Measurements from ENCODE around the gene AHCYL2.
"Not testable (repeated sequence)": the region's sequence is repeated elsewhere in the genome, so short reads cannot be mapped to it uniquely, and the experiment has no call there.

AHCYL2 gene

DNA sequence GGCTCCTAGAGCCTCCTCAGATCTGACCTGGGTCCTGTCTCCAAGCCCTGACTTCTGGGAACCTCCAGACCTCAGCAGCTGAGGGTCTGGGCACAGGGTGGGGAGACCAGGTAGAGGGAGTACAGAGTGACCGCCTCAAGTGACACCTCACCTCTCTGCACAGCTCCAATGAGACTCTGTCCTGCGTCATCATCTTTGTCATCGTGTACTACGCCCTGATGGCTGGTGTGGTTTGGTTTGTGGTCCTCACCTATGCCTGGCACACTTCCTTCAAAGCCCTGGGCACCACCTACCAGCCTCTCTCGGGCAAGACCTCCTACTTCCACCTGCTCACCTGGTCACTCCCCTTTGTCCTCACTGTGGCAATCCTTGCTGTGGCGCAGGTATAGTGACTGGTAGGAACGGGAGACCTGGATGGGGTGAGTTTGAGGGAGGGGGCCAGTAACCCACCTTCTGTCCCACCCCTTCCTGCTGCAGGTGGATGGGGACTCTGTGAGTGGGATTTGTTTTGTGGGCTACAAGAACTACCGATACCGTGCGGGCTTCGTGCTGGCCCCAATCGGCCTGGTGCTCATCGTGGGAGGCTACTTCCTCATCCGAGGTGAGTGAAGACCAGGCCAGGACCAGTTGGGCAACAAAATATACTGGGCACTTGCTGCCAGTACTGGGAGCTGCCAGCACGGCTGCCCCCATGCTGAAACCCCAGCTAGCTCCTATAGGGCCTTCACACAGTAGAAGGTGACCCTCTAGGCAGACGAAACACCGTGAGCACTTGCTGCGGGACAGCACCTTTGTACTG lies 18.6 kb upstream of the AHCYL2 start:
- Histone ChIP-seq H3K27ac (no peak overlapping the region), H3K4me3 (no peak overlapping the region)

DNA sequence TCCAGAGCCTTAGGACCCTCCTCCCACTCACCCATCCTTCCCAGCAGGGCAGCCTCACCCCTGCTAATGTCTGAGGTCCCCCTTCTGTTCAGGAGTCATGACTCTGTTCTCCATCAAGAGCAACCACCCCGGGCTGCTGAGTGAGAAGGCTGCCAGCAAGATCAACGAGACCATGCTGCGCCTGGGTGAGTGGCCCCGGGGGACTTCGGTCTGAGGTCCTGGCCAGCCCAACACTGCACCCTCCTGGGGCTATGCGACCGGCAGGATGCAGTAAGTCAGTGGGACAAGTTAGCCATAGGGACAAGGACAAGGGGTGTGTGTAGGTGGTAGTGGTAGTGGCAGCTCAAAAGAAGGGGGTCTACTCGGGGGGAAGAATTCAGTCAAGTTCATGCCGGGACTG lies 16.2 kb upstream of the AHCYL2 start:
- Histone ChIP-seq H3K27ac (no peak overlapping the region), H3K4me3 (no peak overlapping the region)

DNA sequence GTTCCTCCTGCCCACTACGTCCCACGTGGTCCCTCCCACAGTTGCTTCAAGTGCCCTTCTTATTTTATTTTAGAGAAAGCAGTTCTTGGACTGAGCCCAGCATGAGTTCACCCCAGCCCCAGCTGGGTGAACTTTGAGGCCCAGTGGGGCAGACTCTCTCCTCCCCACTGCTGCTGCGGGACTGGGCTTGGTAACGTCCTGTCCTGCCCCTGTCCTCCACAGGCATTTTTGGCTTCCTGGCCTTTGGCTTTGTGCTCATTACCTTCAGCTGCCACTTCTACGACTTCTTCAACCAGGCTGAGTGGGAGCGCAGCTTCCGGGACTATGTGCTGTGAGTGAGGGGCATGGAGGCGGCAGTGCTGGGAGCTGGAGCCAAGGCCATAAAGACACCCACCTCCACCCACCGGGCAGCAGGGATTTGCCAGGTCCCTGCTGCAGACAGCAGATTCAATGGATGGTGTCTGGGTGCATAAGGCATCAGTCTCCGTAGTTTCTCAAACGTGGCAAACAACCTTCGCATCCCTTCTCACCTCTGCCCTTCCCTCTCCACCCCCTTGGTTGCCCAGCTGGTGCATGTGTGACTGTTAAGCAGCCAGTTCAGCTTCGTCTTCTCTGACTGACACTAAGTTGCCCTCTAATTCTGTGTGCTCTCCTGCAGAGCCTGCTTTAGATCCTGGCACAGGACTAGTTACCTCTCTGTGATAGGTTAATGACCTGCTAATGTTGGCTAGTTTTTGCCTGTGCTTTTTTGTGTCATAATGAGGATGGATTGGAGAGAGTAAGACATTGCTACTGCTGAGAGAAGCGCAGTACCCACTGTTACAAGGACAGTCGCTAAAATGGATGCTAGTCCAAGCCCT lies 15.5 kb upstream of the AHCYL2 start:
- H3K4me3 ChIP-seq = no peak overlapping the region

DNA sequence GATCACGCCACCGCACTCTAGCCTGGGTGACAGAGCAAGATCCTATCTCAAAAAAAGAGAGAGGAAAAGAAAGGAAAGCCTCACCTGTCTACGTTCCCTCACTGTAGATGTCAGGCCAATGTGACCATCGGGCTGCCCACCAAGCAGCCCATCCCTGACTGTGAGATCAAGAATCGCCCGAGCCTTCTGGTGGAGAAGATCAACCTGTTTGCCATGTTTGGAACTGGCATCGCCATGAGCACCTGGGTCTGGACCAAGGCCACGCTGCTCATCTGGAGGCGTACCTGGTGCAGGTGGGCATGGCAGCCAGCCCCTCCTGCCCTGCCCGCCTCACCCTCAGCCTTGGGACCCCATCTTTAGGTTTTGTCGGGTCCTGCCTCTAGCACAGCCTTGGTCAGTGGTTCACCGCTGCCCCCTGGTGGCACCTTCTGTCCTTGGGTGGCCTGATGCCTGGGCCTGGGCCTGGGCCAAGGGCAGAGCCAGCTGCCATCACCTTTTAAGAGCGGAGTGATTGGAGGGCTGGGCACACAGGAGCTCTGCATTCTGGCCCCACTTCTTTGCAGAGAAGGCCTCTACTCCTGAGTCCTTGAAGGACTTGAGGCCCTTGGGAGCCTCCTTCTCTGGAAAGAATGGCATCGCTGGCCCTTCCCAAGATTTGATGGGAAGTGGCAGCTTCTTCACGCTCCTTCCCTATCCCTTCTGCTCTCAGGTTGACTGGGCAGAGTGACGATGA lies 14.4 kb upstream of the AHCYL2 start:
- Histone ChIP-seq H3K27ac (no peak overlapping the region), H3K4me3 (no peak overlapping the region)

More for the DNA sequence above, 15.5 kb upstream of the AHCYL2 start:
- no peak overlapping the region for H3K27ac ChIP-seq

DNA sequence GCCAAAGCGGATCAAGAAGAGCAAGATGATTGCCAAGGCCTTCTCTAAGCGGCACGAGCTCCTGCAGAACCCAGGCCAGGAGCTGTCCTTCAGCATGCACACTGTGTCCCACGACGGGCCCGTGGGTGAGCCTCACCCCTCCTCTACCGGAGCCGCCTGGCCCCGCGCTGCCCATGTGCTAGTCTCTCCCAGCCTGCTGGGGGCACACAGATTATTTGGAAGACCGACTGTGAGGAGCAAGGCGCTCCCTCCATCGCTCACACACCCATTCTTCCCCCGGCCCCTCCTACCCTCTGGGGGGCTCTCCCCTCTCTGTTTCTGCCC lies 13.9 kb upstream of the AHCYL2 start:
- Histone ChIP-seq H3K4me3 (no peak overlapping the region), H3K27ac (no peak overlapping the region)

DNA sequence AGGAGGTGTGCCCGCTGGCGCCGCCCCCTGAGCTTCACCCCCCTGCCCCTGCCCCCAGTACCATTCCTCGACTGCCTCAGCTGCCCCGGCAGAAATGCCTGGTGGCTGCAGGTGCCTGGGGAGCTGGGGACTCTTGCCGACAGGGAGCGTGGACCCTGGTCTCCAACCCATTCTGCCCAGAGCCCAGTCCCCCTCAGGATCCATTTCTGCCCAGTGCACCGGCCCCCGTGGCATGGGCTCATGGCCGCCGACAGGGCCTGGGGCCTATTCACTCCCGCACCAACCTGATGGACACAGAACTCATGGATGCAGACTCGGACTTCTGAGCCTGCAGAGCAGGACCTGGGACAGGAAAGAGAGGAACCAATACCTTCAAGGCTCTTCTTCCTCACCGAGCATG lies 12.7 kb upstream of the AHCYL2 start:
- Histone ChIP-seq H3K27ac (no peak overlapping the region), H3K4me3 (no peak overlapping the region)

DNA sequence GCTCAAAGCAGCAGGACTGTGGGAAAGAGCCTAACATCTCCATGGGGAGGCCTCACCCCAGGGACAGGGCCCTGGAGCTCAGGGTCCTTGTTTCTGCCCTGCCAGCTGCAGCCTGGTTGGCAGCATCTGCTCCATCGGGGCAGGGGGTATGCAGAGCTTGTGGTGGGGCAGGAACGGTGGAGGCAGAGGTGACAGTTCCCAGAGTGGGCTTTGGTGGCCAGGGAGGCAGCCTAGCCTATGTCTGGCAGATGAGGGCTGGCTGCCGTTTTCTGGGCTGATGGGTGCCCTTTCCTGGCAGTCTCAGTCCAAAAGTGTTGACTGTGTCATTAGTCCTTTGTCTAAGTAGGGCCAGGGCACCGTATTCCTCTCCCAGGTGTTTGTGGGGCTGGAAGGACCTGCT lies 12.2 kb upstream of the AHCYL2 start:
- H3K27ac ChIP-seq = no peak overlapping the region

DNA sequence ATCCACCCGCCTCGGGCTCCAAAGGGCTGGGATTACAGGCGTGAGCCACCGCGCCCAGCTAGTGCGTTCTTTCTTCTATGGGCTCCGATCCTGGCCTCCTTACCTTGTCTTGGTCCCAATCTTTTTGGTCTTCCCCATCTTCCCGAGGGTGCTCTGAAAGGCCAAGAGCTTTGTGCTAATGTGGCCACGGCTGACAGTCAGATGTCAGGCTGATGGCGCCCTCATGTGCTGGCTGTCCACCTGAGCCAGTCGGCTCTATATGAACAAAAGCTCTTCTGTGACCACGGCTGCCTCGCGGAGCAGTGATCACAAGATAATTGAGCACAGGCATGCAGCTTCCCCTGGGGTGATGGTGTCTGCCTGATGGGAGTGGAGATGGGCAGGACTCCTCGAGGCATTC lies 11.0 kb upstream of the AHCYL2 start:
- no peak overlapping the region for H3K4me3 ChIP-seq
- H3K27ac ChIP-seq = no peak overlapping the region

More for the DNA sequence above, 12.2 kb upstream of the AHCYL2 start:
- no peak overlapping the region for H3K4me3 ChIP-seq

DNA sequence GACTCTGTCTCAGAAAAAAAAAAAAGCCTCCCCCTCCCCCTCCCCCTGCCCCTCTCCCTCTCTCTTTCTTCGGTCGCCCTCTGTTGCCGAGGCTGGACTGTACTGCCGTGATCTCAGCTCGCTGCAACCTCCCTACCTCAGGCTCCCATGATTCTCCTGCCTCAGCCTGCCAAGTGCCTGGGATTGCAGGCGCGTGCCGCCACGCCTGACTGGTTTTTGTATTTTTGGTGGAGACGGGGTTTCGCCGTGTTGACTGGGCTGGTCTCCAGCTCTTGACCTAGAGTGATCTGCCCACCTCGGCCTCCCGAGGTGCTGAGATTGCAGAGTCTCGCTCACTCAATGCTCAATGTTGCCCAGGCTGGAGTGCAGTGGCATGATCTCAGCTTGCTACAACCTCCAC lies 9.1 kb upstream of the AHCYL2 start:
- H3K27ac ChIP-seq, H3K4me3 ChIP-seq: not testable (repeated sequence)

DNA sequence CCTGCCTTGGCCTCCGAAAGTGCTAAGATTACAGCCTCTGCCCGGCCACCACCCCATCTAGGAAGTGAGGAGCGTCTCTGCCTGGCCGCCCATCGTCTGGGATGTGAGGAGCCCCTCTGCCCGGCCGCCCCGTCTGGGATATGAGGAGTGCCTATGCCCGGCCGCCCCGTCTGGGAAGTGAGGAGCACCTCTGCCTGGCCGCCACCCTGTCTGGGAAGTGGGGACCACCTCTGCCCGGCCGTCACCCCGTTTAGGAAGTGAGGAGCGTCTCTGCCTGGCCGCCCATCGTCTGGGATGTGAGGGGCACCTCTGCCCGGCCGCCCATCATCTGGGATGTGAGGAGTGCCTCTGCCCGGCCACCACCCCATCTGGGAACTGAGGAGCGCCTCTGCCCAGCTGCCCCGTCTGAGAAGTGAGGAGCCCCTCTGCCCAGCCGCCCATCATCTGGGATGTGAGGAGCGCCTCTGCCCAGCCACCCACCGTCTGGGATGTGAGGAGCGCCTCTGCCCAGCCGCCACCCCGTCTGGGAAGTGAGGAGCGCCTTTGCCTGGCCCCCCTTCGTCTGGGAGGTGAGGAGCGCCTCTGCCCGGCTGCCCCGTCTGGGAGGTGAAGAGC lies 8.6 kb upstream of the AHCYL2 start:
- not testable (repeated sequence) for H3K4me3 ChIP-seq, H3K27ac ChIP-seq

DNA sequence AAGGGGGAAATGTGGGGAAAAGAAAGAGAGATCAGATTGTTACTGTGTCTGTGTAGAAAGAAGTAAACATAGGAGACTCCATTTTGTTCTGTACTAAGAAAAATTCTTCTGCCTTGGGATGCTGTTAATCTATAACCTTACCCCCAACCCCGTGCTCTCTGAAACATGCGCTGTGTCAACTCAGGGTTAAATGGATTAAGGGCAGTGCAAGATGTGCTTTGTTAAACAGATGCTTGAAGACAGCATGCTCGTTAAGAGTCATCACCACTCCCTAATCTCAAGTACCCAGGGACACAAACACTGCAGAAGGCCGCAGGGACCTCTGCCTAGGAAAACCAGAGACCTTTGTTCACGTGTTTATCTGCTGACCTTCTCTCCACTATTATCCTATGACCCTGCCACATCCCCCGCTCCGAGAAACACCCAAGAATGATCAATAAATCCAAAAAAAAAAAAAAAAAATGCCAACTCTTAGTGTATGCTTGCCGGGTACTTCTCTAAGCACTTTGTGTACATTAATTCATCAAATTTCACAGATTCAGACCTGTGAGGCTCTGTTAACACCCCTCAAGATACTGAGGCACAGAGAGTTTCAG lies 7.9 kb upstream of the AHCYL2 start:
- H3K27ac ChIP-seq, H3K4me3 ChIP-seq: not testable (repeated sequence)

DNA sequence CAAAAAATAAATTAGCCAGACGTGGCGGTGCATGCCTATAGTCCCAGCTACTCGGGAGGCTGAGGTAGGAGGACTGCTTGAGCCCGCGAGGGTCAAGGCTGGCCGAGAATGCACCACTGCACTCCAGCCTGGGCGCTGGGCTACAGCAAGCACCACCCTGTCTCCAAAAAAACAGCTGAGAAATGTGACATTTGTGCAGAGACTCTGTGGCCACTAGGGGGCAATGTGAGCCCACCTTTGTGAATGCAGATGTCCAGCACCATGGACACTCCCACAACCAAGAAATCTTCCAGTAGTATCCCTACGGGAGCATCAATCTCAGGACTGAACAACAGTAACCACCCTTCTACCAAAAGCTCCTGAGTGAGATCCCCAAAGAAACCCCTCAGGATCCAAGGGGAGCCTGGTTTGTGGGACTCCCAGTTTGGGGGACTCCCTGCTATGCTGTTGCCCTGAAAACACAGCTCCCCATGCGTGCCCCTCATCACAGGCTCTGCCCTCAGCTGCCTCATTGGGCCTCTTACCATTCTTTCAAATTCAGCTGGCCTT lies 6.2 kb upstream of the AHCYL2 start:
- no peak overlapping the region for H3K27ac ChIP-seq

DNA sequence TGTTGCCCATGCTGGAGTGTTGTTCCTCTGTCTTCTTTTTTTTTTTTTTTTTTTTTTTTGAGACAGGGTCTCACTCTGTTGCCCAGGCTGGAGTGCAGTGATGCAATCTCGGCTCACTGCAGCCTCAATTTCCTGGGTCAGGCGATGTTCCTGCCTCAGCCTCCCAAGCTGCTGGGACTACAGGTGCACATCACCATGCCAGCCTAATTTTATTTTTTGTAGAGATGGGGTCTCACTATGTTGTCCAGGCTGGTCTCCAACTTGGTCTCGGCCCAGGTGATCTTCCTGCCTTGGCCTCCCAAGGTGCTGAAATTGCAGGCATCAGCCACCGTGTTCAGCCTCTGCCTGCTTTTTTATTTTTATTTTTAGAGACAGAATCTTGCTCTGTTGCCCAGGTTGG lies 5.7 kb upstream of the AHCYL2 start:
- H3K4me3 ChIP-seq, H3K27ac ChIP-seq: not testable (repeated sequence)

More for the DNA sequence above, 6.2 kb upstream of the AHCYL2 start:
- H3K4me3 ChIP-seq = no peak overlapping the region

DNA sequence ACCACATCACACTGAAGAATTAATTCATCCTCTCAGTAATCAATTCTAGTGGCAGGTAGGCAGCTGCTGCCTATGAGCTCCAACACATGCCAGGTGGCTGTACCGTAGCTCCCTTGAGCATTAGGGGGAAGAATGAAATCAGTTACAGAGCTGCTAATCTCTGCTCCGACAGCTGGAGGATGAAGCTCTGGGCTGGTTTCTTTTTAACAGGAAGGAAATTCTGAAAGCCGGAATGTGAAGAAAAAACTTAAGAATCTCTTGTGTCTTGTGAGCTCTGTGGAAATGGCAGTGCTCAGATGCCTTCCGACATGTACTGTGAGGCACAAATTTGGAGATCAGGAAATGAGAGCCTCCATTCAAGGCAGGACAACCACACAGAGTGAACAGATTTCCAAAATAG lies 2.8 kb upstream of the AHCYL2 start:
- no peak overlapping the region for H3K4me3 ChIP-seq
- no peak overlapping the region for H3K27ac ChIP-seq

DNA sequence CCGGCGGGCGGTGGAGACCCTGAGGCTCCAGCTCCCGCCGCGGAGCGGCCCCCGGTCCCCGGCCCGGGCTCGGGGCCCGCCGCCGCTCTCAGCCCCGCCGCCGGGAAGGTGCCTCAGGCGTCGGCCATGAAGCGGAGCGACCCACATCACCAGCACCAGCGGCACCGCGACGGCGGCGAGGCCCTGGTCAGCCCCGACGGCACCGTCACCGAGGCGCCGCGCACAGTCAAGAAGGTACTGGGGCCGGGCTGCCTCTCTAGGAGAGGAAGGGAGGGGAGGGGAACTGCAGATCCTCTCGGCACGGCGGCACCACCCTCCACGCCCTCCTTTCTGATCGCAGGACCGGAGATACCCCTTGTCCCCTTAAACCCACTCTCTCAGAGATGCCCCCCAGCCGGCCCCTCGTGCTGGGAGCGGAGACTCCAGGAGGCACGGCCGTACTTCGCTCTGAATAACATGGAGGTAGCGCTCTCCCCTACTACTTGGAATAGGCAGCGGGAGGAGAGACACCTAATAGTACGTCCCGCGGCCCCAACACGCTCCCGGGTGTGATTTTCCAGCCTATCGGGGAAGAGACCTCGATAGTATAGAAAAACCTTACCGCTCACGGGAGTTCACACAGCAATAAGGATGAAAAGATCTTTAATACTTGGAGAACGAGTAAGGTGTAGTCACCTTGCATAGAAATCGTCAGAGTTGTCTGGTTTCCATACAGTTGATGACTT lies 538 bp downstream of the AHCYL2 start:
- H3K27ac ChIP-seq = peak overlapping the region; percentile 40 to 96 (median 90)
- peak overlapping the region; percentile 71 to 98 (median 87) for H3K4me3 ChIP-seq

DNA sequence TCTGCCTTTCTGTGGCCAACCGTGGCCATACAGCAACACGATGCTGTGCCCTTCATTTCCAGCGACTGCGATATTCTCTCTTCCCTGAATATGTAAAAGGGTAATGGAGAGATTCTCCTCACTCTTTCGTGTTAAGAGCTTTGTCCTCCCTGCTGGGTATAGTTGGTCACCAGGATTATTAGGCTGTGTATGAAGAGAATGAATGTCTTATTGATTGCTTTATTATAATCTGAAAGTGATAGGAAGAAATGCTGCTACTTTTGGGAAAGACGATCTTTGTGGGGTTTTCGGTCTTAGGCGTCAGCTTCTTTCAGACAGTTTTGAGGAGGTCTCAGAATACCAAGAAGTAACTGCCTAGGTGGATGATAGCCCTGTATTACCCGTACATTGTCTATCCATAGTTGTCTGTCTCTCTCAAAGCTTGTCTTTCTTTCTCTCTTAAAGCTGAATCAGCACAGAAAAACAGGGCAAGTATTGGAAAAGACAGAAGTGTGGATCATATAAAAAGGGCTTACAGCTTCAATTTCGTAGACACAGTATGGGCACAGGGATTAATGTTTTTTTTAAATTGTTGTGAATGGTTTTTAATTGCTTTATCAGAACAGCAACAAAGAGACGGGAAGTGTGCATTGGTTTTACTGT lies 1.2 kb downstream of the AHCYL2 start:
- H3K4me3 ChIP-seq = peak overlapping the region; percentile 71 to 98 (median 87)
- peak overlapping the region in 17 of 21 experiments; percentile 62 to 96 (median 90) for H3K27ac ChIP-seq

DNA sequence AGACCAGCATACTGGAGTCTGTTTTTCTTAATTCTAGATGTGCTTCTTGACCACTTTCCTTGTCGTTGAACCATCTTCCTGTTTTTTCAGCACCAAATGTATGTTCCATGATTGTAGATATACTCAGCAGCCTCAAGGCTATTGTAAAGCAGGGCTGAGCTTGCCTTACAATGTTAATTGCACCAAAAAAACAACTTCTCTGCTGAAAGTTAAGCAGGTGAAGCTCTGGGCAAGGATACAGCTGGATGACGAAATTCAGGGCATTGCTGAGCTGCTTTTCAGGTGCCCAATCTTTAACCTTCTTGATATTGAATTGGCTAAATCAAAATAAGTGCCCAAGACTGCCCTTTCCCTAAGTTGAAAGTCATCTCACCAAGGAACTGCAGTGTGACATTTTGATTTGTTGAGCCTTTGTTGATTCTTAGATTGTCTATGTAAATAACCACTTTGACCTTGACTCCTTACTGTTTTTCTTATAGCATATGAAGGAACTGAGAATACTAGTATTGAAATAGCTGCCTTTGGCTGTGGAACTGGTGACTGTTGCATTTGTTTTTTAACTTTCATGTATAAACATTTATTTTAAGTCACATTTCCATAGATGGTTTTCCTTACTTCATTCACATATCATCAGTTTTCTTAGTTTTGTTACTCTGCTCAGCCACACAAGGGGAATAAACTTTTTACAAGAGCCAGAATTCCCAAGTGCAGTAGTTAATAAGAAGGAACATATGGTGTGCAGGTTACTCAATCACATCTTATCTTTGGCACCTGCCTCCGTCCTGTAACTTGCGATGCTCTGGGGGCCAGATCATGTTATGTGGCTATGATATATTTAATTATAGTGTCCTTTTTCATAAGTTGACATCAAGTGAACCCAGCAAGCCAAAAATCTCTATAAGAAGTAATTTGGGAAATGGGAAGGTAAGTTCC lies 3.1 kb downstream of the AHCYL2 start:
- Histone ChIP-seq H3K27ac (no peak overlapping the region), H3K4me3 (peak overlapping the region in 1 of 7 experiments; percentile 98)

All from skin epidermis (tissue), 12 donors.